Neural crest cell (in vitro differentiated cells): ENCODE results near the gene VPS11. TPM values are rescaled to one million over a fixed set of nuclear protein-coding genes. Genes with fewer than 3 reads are reported as not detected.
A peak's percentile ranks its signal among the peaks of the same experiment; 100 is the strongest.
"Not testable (repeated sequence)": the region's sequence is repeated elsewhere in the genome, so short reads cannot be mapped to it uniquely, and the experiment has no call there.

Experiments used
- DNase-seq: peaks from one replicate; pipeline ENCODE4 v3.0.0; 2021; ENCODE audit warnings: low read depth, mixed read lengths, low spot score
- H3K27ac Mint-ChIP-seq: one replicate; pipeline ENCODE4 v1.8.0; 2021; ENCODE audit warnings: mild to moderate bottlenecking, mixed read lengths; ENCODE audit not compliant: unreplicated experiment
- H3K27me3 Mint-ChIP-seq: 2 replicates; pipeline ENCODE4 v1.8.0; 2021; ENCODE audit warnings: low read depth, mild to moderate bottlenecking, mixed read lengths
- H3K36me3 Mint-ChIP-seq: 2 replicates; pipeline ENCODE4 v1.8.0; 2021; ENCODE audit warnings: low read depth, mild to moderate bottlenecking, mixed read lengths
- H3K4me1 Mint-ChIP-seq: 2 replicates; pipeline ENCODE4 v1.8.0; 2021; ENCODE audit warnings: mixed read lengths
- H3K4me3 Mint-ChIP-seq: one replicate; pipeline ENCODE4 v1.8.0; 2021; ENCODE audit warnings: mild to moderate bottlenecking, mixed read lengths
- H3K9me3 Mint-ChIP-seq: 2 replicates; pipeline ENCODE4 v1.8.0; 2021; ENCODE audit warnings: mixed read lengths
- total RNA-seq: library from RNA; stranded (reverse); gene quantifications from 2 replicates; pipeline ENCODE4 v1.2.1, GENCODE V29; 2021
- TF ChIP-seq, protein P1 (sequence below): fragments of 200-600 bp; sonication (generic); conservative IDR thresholded peaks from 2 replicates; pipeline ENCODE4 v1.5.0; 2021; ENCODE audit warnings: antibody characterized with exemption, mild to moderate bottlenecking

VPS11 gene
- total RNA-seq, 1 donor from 2014 or later: 30.6 TPM

DNA sequence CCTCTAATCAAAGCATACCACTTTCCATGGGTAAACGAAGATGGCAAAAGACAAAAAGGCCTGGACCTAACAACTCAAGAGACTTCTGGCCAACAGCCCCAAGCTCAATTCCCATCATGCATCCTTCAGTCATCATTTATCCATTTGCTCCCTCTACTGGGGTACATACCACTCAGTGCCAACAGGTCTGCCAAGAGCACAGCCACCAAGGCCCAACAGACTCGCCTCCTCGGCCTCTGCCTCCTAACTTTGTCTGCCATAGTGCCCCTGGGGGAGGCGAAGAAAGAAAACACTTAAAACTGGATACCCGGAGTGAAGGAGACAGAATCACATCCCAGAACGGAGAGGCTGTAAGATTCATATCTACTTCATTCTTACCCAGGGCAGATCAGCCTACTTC is 11.7 kb upstream of the VPS11 start:
- Mint-ChIP-seq H3K27me3 (no peaks in the 10 kb centered on the region), H3K9me3 (no peaks in the 10 kb centered on the region), H3K27ac (peak overlapping the region; percentile 83), H3K4me3 (peak overlapping the region; percentile 90), H3K36me3 (peaks cover 15% of the 10 kb centered on the region), H3K4me1 (peaks cover 26% of the 10 kb centered on the region)
- TF ChIP-seq, protein P1, sequence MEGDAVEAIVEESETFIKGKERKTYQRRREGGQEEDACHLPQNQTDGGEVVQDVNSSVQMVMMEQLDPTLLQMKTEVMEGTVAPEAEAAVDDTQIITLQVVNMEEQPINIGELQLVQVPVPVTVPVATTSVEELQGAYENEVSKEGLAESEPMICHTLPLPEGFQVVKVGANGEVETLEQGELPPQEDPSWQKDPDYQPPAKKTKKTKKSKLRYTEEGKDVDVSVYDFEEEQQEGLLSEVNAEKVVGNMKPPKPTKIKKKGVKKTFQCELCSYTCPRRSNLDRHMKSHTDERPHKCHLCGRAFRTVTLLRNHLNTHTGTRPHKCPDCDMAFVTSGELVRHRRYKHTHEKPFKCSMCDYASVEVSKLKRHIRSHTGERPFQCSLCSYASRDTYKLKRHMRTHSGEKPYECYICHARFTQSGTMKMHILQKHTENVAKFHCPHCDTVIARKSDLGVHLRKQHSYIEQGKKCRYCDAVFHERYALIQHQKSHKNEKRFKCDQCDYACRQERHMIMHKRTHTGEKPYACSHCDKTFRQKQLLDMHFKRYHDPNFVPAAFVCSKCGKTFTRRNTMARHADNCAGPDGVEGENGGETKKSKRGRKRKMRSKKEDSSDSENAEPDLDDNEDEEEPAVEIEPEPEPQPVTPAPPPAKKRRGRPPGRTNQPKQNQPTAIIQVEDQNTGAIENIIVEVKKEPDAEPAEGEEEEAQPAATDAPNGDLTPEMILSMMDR: no peak
- no peak for DNase-seq

DNA sequence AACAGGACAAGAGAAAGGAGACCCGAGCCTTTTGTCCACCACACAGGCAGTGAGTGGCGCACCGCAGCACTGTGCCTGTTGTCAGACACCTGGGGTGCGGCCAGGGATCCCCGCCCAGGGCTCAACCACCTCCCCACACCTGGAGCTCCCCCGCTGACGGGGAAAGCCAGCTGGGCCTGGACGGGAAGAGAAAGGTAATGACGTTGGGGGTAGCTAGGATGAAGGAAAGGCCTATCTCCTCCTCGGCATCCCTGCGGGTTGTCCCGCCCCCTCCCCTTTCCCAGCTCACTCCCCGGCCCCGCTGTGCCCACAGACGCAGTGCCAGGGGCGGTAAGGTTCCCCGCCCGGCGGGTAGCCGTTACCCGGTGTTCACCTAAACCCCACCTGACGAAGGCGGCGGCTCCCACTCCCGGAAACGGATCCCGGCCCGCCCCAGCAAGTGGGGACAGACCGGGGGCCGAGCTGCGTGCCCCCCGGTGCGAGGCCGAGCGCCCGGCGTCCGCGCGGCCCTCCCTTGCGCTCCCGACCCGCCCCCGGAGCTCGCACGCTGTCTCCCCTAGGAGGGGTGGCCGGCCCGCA is 11.1 kb upstream of the VPS11 start:
- H3K27ac Mint-ChIP-seq: peak overlapping the region; percentile 98
- DNase-seq: peak; percentile 22
- H3K36me3 Mint-ChIP-seq: peaks cover 15% of the 10 kb centered on the region
- TF ChIP-seq, protein P1: no peak
- peak overlapping the region; percentile 93 for H3K4me3 Mint-ChIP-seq
- H3K9me3 Mint-ChIP-seq: no peaks in the 10 kb centered on the region
- peaks cover 26% of the 10 kb centered on the region for H3K4me1 Mint-ChIP-seq
- H3K27me3 Mint-ChIP-seq: no peaks in the 10 kb centered on the region

DNA sequence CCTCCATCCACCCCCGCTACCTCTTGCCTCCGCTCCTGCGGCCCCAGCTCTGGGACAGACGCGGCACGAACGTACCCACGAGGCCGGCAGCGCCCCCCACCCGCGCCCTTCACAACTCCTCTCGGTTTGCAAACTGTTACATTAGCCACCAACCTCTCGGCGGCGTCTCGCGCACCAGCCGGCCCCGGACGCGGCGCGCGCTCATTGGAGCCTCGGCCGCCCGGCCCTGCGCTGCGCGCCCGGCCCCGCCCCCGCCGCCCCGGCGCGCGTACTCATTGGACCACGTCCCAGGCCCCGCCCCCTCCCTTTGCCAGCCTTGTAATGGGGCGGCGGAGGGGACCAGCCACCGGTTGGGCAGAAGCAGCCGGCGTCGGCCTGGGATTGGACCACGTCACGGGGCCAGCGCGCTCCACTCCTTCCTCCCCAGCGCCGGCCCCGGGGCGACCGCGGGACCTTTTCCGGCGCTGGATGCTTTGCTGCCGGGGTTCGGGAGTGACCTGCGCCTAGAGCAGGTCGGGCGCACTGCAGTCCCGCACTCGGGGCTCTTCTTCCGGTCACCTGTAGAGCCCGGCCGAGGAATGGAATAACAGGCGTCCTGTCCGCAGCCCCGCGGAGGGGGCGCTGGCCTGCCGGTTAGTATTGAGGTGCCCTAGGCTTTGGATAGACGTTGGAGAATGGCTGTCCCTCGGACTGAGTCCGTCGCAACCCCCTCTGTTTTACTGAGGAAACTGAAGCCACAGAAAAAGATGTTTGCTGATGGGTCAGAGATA is 10.4 kb upstream of the VPS11 start, which contains the start of gene HYOU1:
Gene HYOU1, minus strand, starts transcription at position 206 of the 770 bp plus-strand sequence. CDS start 1,045 bp downstream, outside the sequence.
- H3K4me1 Mint-ChIP-seq: peaks cover 26% of the 10 kb centered on the region
- peak within 1 kb of the TSS; percentile 93 for H3K4me3 Mint-ChIP-seq
- no peaks in the 10 kb centered on the region for H3K9me3 Mint-ChIP-seq
- TF ChIP-seq, protein P1: peak; percentile 46
- peak; percentile 98 for DNase-seq
- H3K27me3 Mint-ChIP-seq: no peaks in the 10 kb centered on the region
- H3K36me3 Mint-ChIP-seq: peaks cover 13% of the 10 kb centered on the region
- H3K27ac Mint-ChIP-seq: peak within 1 kb of the TSS; percentile 98

DNA sequence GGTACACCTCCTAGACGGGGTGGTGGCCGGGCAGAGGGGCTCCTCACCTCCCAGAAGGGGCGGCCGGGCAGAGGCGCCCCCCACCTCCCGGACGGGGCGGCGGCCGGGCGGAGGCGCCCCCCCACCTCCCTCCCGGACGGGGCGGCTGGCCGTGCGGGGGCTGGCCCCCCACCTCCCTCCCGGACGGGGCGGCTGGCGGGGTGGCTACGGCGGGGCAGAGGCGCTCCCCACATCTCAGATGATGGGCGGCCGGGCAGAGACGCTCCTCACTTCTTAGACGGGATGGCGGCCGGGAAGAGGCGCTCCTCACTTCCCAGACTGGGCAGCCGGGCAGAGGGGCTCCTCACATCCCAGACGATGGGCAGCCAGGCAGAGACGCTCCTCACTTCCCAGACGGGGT is 8.5 kb upstream of the VPS11 start:
- not testable (repeated sequence) for H3K36me3 Mint-ChIP-seq, DNase-seq, H3K27me3 Mint-ChIP-seq, H3K9me3 Mint-ChIP-seq, H3K27ac Mint-ChIP-seq
- H3K4me1 Mint-ChIP-seq: peaks cover 26% of the 10 kb centered on the region
- peak overlapping the region; percentile 51 for H3K4me3 Mint-ChIP-seq

DNA sequence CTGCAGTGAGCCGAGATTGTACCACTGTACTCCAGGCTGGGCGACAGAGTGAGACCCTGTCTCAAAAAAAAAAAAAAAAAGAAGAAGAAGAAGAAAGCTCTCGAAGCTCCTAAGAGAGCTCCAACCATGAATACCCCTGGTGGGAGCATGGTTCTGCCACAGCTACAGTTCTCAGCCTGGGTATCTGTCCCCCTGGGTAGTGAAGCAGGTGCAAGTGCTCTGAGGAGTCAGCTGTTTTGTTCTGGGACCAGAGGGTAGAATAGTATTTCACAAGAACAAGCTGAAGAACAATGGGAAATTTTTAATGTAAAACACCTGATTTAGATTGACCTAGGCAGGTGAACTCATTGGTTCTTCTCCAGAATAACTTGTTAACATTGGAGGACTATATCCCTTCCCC is 6.4 kb upstream of the VPS11 start:
- DNase-seq: no peak
- H3K36me3 Mint-ChIP-seq: no peaks in the 10 kb centered on the region
- peaks cover 19% of the 10 kb centered on the region for H3K4me1 Mint-ChIP-seq
- no peaks in the 10 kb centered on the region for H3K9me3 Mint-ChIP-seq
- H3K27me3 Mint-ChIP-seq: no peaks in the 10 kb centered on the region
- H3K4me3 Mint-ChIP-seq: peak overlapping the region; percentile 4
- TF ChIP-seq, protein P1: no peak
- H3K27ac Mint-ChIP-seq: no peak overlapping the region

DNA sequence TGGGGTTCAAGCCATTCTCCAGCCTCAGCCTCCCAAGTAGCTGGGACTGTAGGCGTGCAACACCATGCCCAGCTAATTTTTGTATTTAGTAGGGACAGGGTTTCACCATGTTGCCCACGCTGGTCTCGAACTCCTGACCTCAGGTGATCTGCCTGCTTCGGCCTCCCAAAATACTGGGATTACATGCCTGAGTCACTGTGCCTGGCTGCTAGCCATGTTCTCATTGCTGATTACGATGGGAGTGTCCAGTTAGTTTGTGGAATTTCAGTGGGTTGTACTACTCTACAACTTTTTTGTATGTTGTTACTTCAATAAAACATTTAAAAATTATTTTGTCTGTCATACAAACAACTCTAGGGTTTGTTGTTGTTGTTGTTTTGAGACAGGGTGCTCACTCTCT is 4.8 kb upstream of the VPS11 start:
- Mint-ChIP-seq H3K9me3 (no peaks in the 10 kb centered on the region), H3K27ac (no peak overlapping the region), H3K4me3 (no peak overlapping the region), H3K4me1 (peaks cover 25% of the 10 kb centered on the region), H3K27me3 (no peaks in the 10 kb centered on the region), H3K36me3 (no peaks in the 10 kb centered on the region)
- TF ChIP-seq, protein P1: no peak
- no peak for DNase-seq
